H54 (cell line): Measurements from ENCODE around the gene FHIT.

Experiments
- DNase-seq: peaks from one replicate; pipeline ENCODE4 v3.0.0; 2011; ENCODE audit warnings: low spot score, mixed read lengths; ENCODE audit not compliant: insufficient read length
- FAIRE-seq: peaks from 3 replicates; lab custom pipeline; 2011; peaks lifted over from hg19 to GRCh38; lab: Jason Lieb, UNC
- POLR2A ChIP-seq: IDR thresholded peaks from 2 replicates; pipeline ENCODE4 v1.6.1; 2011; ENCODE audit warnings: low read depth, mild to moderate bottlenecking, low read length

FHIT gene

GRCh38 chr3:60826511-60826910 is 424.7 kb downstream of the FHIT start:
- no peak for TF ChIP-seq POLR2A
- DNase-seq, result no peak
- no peak for FAIRE-seq

GRCh38 chr3:60812502-60812901 is 438.8 kb downstream of the FHIT start:
- FAIRE-seq (no peak), DNase-seq (no peak)
- TF ChIP-seq POLR2A, result no peak

DNA sequence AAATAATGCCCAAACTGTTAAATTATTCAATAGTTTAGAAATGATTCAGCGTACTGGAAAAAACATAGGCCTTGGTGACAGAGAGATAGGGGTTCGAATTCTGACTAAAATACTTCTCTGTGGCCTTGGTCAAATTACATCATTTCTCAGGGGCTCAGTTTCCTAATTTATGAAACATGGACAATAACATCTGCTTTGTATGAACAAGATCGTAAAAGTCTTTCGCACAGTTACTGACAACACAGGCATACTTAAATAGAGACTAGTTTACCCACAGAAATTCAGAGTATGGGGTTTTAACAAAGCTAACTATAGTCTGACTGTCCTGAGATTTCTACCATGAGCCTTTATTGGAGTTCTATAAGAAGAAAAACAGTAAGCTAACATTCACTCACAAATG is 440.4 kb downstream of the FHIT start:
- no peak for DNase-seq
- no peak for FAIRE-seq
- TF ChIP-seq POLR2A, result no peak

- FAIRE-seq, result no peak
Observed at GRCh38 chr3:60809857-60810610, 441.2 kb downstream of the FHIT start.

GRCh38 chr3:60803216-60804173 is 447.8 kb downstream of the FHIT start:
- FAIRE-seq (no peak), DNase-seq (no peak)
- no peak for TF ChIP-seq POLR2A

More at GRCh38 chr3:60809857-60810610, 441.2 kb downstream of the FHIT start:
- no peak for TF ChIP-seq POLR2A
- DNase-seq, result no peak

GRCh38 chr3:60801307-60801706 is 449.9 kb downstream of the FHIT start:
- no peak for TF ChIP-seq POLR2A
- FAIRE-seq (no peak), DNase-seq (no peak)

DNA sequence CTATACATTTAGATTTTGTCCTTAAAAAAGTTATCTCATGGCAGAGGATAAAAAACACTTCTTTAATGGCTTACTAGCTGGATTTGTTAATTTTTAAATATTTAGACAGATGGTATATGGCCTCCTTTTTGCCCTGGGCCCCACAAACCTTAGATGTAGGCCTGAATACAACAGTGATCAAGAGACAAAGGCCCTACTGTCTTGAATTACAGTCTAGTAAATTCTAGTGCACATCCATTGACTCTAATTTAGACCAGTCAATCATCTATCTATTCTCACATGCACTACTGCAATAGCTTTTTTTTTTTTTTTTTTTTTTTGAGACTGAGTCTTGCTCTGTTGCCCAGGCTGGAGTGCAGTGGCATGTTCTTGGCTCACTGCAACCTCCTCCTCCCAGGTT is 452.8 kb downstream of the FHIT start:
- DNase-seq (no peak), FAIRE-seq (no peak)
- no peak for TF ChIP-seq POLR2A

GRCh38 chr3:60792249-60792852 is 458.9 kb downstream of the FHIT start:
- DNase-seq (no peak), FAIRE-seq (no peak)
- no peak for TF ChIP-seq POLR2A

GRCh38 chr3:60788185-60788584 is 463.1 kb downstream of the FHIT start:
- FAIRE-seq (no peak), DNase-seq (no peak)
- TF ChIP-seq POLR2A, result no peak

- FAIRE-seq (no peak), DNase-seq (no peak)
- TF ChIP-seq POLR2A, result no peak
Observed at GRCh38 chr3:60781935-60782334, 469.3 kb downstream of the FHIT start.

DNA sequence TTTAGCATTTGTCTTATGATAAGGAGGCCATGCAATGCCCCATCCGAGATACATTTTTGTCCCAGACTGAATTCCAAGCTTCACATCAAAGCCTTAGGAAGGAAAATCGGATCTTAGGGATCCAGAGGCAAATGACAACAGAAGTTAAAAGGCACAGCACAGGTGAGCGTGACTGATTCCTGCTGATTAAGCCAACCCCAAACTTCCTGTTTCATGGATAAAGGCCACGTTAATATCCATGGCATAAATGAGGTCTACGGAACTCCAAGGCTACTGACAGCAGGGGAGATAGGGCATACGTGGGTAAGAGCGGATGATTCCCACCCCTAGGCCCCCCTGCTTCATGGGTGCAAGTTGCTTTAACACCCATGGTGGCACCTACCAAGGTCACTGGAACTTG is 471.6 kb downstream of the FHIT start:
- DNase-seq, result no peak
- no peak for TF ChIP-seq POLR2A
- FAIRE-seq, result no peak

DNA sequence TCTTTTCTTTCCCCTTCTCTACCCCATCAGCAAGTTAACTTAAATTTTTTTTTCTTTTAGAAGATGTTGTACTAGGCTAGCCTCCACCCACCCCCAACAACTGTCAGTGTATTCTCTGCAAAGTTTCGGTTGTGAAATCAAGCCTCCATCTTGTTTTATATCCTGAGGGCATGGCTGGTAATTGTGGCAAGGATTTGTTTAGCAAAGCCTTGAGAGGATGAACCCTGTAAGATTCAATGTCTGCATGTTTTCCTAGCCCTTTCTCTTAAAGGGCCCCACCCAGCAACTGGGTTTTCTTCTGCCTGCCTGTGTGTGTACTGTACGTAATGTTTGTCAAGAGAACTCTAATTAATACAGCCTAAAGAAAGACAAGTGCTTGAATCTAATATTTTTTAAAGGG is 475.3 kb downstream of the FHIT start:
- no peak for FAIRE-seq
- no peak for DNase-seq
- no peak for TF ChIP-seq POLR2A

DNA sequence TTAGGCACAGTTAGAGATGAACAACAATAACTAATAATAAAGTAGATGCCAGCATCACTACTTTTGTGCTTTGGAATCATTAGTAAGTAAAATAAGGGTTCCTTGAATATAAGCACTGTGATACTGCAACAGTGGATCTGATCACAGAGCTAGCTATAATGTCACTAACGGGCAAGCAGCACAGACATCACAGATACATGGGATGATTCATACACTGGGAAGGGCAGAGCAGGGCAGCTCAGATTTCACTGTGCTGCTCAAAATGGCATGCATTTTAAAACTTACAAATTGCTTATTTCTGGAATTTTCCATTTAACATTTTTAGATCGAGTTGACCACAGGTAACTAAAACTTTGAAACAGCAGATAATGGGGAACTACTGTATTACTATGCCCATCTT is 476.6 kb downstream of the FHIT start:
- DNase-seq, result no peak
- TF ChIP-seq POLR2A, result no peak
- FAIRE-seq, result no peak

GRCh38 chr3:60772584-60772983 is 478.7 kb downstream of the FHIT start:
- TF ChIP-seq POLR2A, result no peak
- FAIRE-seq, result no peak
- DNase-seq, result no peak
